ENCODE data around the gene OR52W1.
"Not testable (repeated sequence)": the region's sequence is repeated elsewhere in the genome, so short reads cannot be mapped to it uniquely, and the experiment has no call there.

The OR52W1 gene

GRCh38 chr11:6219359-6219758 is 20.3 kb downstream of the OR52W1 start:
- DNase-seq, result no peak

- no peak for DNase-seq
Observed at GRCh38 chr11:6223854-6224253, 24.8 kb downstream of the OR52W1 start.

GRCh38 chr11:6224421-6224820 is 25.4 kb downstream of the OR52W1 start:
- DNase-seq, result no peak

GRCh38 chr11:6225024-6225423 is 26.0 kb downstream of the OR52W1 start:
- DNase-seq, result no peak

- no peak for DNase-seq
Observed at GRCh38 chr11:6225896-6226295, 26.9 kb downstream of the OR52W1 start.

- no peak for DNase-seq
Observed at GRCh38 chr11:6228520-6228919, 29.5 kb downstream of the OR52W1 start.

GRCh38 chr11:6229911-6230310 is 30.9 kb downstream of the OR52W1 start:
- DNase-seq, result no peak

- no peak for DNase-seq
Observed at GRCh38 chr11:6232899-6233298, 33.9 kb downstream of the OR52W1 start.

GRCh38 chr11:6233984-6234386 is 35.0 kb downstream of the OR52W1 start:
- DNase-seq, result peak in 1 of 2 experiments; percentile 50

GRCh38 chr11:6234387-6235107 is 35.5 kb downstream of the OR52W1 start, which contains the start of gene FHIP1B:
FHIP1B (minus strand) TSS chr11:6234636; CDS start chr11:6224516, 10,120 bp downstream.
- DNase-seq, result peak; percentile 100

- DNase-seq, result no peak
Observed at GRCh38 chr11:6237266-6237665, 38.2 kb downstream of the OR52W1 start.

- no peak for DNase-seq
Observed at GRCh38 chr11:6237761-6238302, 38.8 kb downstream of the OR52W1 start.

- DNase-seq, result peak in 1 of 2 experiments; percentile 17
Observed at GRCh38 chr11:6238902-6239301, 39.9 kb downstream of the OR52W1 start, which contains the start of gene CNGA4. CNGA4 (plus strand) TSS chr11:6239089; CDS start chr11:6239207, 118 bp downstream.

GRCh38 chr11:6240139-6240538 is 41.1 kb downstream of the OR52W1 start:
- DNase-seq, result no peak

- no peak for DNase-seq
Observed at GRCh38 chr11:6240781-6241180, 41.8 kb downstream of the OR52W1 start.

GRCh38 chr11:6241316-6241715 is 42.3 kb downstream of the OR52W1 start:
- no peak for DNase-seq

- no peak for DNase-seq
Observed at GRCh38 chr11:6245536-6245935, 46.5 kb downstream of the OR52W1 start.

- DNase-seq, result no peak
Observed at GRCh38 chr11:6248248-6248647, 49.2 kb downstream of the OR52W1 start.

GRCh38 chr11:6248897-6249296 is 49.9 kb downstream of the OR52W1 start:
- DNase-seq, result not testable (repeated sequence)
